ENCODE results near the gene PCBP3. TPM values are rescaled to one million over a fixed set of nuclear protein-coding genes. Genes with fewer than 3 reads are reported as not detected.

Gene PCBP3
- polyA plus RNA-seq, 1 donor from 2014 or later: 1.7 TPM

- Histone ChIP-seq H3K9ac (ENCODE audit: low read length) (no peak overlapping the region), H4K20me1 (ENCODE audit: insufficient read depth) (no peaks in the 10 kb centered on the region), H3K27ac (ENCODE audit: low read length) (no peak overlapping the region), H3K4me2 (ENCODE audit: low read length) (no peak overlapping the region), H3K27me3 (ENCODE audit: insufficient read depth, low read depth, low read length) (no peaks in the 10 kb centered on the region), H3K9me3 (ENCODE audit: low read length) (no peaks in the 10 kb centered on the region), H3K9me2 (ENCODE audit: insufficient read depth, low read length) (no peaks in the 10 kb centered on the region), H3F3A (ENCODE audit: insufficient read depth, low read length, poor library complexity, severe bottlenecking) (no peaks in the 10 kb centered on the region), H3K36me3 (ENCODE audit: insufficient read depth, low read length) (no peaks in the 10 kb centered on the region), H3K4me3 (ENCODE audit: low read length) (no peak overlapping the region), H3K79me2 (replicated peaks; ENCODE audit: insufficient read depth, low read length) (no peaks in the 10 kb centered on the region), H2AFZ (ENCODE audit: low read depth, low read length) (no peak overlapping the region)
- no peak for TF ChIP-seq POLR2AphosphoS5 (IDR thresholded peaks at IDR 0.05)
- TF ChIP-seq TAF1 (IDR thresholded peaks at IDR 0.05; ENCODE audit: low read depth): no peak
- no peak for TF ChIP-seq EZH2 (IDR thresholded peaks at IDR 0.05; ENCODE audit: borderline replicate concordance, insufficient read depth, low read length, poor library complexity, severe bottlenecking)
- no peak for TF ChIP-seq EP300 (conservative IDR thresholded peaks at IDR 0.05; ENCODE audit: poor library complexity, severe bottlenecking)
- TF ChIP-seq MXI1 (conservative IDR thresholded peaks at IDR 0.05; ENCODE audit: poor library complexity, severe bottlenecking): no peak
- TF ChIP-seq, protein P1, sequence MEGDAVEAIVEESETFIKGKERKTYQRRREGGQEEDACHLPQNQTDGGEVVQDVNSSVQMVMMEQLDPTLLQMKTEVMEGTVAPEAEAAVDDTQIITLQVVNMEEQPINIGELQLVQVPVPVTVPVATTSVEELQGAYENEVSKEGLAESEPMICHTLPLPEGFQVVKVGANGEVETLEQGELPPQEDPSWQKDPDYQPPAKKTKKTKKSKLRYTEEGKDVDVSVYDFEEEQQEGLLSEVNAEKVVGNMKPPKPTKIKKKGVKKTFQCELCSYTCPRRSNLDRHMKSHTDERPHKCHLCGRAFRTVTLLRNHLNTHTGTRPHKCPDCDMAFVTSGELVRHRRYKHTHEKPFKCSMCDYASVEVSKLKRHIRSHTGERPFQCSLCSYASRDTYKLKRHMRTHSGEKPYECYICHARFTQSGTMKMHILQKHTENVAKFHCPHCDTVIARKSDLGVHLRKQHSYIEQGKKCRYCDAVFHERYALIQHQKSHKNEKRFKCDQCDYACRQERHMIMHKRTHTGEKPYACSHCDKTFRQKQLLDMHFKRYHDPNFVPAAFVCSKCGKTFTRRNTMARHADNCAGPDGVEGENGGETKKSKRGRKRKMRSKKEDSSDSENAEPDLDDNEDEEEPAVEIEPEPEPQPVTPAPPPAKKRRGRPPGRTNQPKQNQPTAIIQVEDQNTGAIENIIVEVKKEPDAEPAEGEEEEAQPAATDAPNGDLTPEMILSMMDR (IDR thresholded peaks at IDR 0.05; ENCODE audit: poor library complexity, severe bottlenecking): no peak
- no peak for TF ChIP-seq RAD21 (conservative IDR thresholded peaks at IDR 0.05)
- TF ChIP-seq SMC3 (conservative IDR thresholded peaks at IDR 0.05; ENCODE audit: poor library complexity): no peak
- TF ChIP-seq, protein P2, sequence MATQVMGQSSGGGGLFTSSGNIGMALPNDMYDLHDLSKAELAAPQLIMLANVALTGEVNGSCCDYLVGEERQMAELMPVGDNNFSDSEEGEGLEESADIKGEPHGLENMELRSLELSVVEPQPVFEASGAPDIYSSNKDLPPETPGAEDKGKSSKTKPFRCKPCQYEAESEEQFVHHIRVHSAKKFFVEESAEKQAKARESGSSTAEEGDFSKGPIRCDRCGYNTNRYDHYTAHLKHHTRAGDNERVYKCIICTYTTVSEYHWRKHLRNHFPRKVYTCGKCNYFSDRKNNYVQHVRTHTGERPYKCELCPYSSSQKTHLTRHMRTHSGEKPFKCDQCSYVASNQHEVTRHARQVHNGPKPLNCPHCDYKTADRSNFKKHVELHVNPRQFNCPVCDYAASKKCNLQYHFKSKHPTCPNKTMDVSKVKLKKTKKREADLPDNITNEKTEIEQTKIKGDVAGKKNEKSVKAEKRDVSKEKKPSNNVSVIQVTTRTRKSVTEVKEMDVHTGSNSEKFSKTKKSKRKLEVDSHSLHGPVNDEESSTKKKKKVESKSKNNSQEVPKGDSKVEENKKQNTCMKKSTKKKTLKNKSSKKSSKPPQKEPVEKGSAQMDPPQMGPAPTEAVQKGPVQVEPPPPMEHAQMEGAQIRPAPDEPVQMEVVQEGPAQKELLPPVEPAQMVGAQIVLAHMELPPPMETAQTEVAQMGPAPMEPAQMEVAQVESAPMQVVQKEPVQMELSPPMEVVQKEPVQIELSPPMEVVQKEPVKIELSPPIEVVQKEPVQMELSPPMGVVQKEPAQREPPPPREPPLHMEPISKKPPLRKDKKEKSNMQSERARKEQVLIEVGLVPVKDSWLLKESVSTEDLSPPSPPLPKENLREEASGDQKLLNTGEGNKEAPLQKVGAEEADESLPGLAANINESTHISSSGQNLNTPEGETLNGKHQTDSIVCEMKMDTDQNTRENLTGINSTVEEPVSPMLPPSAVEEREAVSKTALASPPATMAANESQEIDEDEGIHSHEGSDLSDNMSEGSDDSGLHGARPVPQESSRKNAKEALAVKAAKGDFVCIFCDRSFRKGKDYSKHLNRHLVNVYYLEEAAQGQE (IDR thresholded peaks at IDR 0.05; ENCODE audit: borderline replicate concordance): no peak
Observed at GRCh38 chr21:45801129-45801964, 157.8 kb downstream of the PCBP3 start.

- no peak overlapping the region for H3K4me3 ChIP-seq (ENCODE audit: low read length)
- no peak overlapping the region for H2AFZ ChIP-seq (ENCODE audit: low read depth, low read length)
- no peak for TF ChIP-seq EZH2 (IDR thresholded peaks at IDR 0.05; ENCODE audit: borderline replicate concordance, insufficient read depth, low read length, poor library complexity, severe bottlenecking)
- TF ChIP-seq SMC3 (conservative IDR thresholded peaks at IDR 0.05; ENCODE audit: poor library complexity): no peak
Observed at GRCh38 chr21:45801989-45802388, 158.5 kb downstream of the PCBP3 start.

More at GRCh38 chr21:45801989-45802388, 158.5 kb downstream of the PCBP3 start:
- no peaks in the 10 kb centered on the region for H3K9me3 ChIP-seq (ENCODE audit: low read length)
- no peaks in the 10 kb centered on the region for H3K79me2 ChIP-seq (replicated peaks; ENCODE audit: insufficient read depth, low read length)
- no peaks in the 10 kb centered on the region for H3K27me3 ChIP-seq (ENCODE audit: insufficient read depth, low read depth, low read length)
- no peaks in the 10 kb centered on the region for H3K36me3 ChIP-seq (ENCODE audit: insufficient read depth, low read length)
- H3F3A ChIP-seq (ENCODE audit: insufficient read depth, low read length, poor library complexity, severe bottlenecking): no peaks in the 10 kb centered on the region
- no peak overlapping the region for H3K9ac ChIP-seq (ENCODE audit: low read length)
- no peak overlapping the region for H3K27ac ChIP-seq (ENCODE audit: low read length)
- H3K9me2 ChIP-seq (ENCODE audit: insufficient read depth, low read length): no peaks in the 10 kb centered on the region
- no peaks in the 10 kb centered on the region for H4K20me1 ChIP-seq (ENCODE audit: insufficient read depth)
- no peak overlapping the region for H3K4me2 ChIP-seq (ENCODE audit: low read length)

Data from neural cell (in vitro differentiated cells).